ENCODE data around the gene NHEJ1.

- TF ChIP-seq POLR2A (IDR thresholded peaks at IDR 0.05; ENCODE audit: low read depth, low read length) (no peak), POLR2AphosphoS5 (IDR thresholded peaks at IDR 0.05; ENCODE audit: low read depth, low read length) (no peak), TAF1 (IDR thresholded peaks at IDR 0.05; ENCODE audit: low read depth, low read length) (no peak), SPI1 (IDR thresholded peaks at IDR 0.05; ENCODE audit: low read depth, low read length) (no peak)
Measured at GRCh38 chr2:219106251-219106650, 54.4 kb downstream of the NHEJ1 start.

All from GM12891 (cell line).